HG03460 (cell line): Measurements from ENCODE around the gene MPRIP.
"Not testable (repeated sequence)": the region's sequence is repeated elsewhere in the genome, so short reads cannot be mapped to it uniquely, and the experiment has no call there.

Experiments
- ATAC-seq: cut with Tn5 transposase; IDR thresholded peaks from one replicate; pipeline ENCODE4 v1.9.1; 2021; ENCODE audit not compliant: unreplicated experiment

Gene MPRIP

GRCh38 chr17:17180741-17181525 lies 138.7 kb downstream of the MPRIP start:
- no peak for ATAC-seq

GRCh38 chr17:17181666-17182597 lies 139.7 kb downstream of the MPRIP start:
- ATAC-seq = no peak

GRCh38 chr17:17182598-17183136 lies 140.4 kb downstream of the MPRIP start:
- ATAC-seq = no peak

DNA sequence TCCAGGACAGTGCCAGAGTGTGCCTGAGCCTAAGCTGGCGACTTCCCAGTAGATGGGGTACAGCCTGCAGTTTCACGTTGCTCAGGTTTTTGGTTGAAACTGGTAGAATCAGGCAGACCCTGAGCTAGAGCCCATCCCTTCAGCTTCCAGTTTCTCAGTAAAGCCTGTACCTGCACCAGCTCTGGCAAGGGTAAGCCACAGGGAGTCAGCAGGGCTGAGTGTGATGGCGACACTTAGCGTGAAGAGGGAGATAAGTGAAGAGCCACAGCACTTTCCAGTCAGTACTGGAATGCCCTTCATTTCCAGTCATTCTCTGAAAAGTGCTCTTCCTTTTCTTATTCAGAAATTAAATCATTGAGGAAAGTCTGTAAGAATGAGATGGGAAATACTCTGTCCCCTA lies 141.5 kb downstream of the MPRIP start:
- no peak for ATAC-seq

GRCh38 chr17:17184985-17185757 lies 142.9 kb downstream of the MPRIP start:
- ATAC-seq = not testable (repeated sequence)

- no peak for ATAC-seq
These were observed 143.8 kb downstream of the MPRIP start for GRCh38 chr17:17186051-17186450.

DNA sequence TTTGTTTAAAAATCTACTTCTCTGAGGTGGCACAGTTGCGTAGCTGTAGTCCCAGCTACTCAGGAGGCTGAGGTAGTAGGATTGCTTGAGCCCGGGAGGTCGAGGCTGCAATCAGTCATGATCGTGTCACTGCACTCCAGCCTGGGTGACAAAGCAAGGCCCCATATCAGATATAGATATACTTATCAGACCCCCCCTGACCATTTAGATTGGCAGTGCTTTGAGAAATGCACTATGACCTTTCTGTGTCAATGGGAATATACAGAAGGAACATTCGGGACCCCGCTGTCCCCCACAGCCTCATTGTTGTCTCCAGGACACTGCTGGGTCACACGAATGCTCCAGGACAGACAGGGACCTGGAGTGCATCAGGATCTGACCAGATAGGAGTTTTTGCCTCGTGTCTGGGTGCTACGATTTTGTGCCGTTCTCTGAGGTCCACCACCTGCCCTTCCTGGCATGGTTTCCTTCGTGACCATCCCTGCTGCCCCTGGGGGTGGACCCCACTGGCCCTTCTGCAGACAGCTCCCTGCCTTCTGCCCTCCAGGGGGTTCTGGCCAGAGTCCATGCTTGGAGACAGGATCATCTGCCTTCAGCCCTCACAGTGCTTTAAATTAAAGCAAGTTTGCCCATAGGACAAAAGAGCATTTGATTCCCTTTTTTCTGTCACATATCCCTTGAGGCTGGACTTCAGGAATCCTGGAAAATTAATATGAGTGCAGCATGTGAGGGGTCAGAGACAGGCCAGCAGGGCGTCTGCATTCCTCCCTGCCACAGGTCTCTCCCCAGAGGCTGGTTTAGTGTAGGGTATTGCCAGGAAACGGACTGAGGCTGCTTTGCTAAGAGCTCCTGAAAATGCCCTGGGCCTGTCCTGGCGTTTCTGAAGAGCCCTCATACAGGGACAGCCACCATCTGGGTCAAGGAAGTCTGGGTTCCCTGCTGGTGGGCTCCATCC lies 144.6 kb downstream of the MPRIP start:
- no peak for ATAC-seq

DNA sequence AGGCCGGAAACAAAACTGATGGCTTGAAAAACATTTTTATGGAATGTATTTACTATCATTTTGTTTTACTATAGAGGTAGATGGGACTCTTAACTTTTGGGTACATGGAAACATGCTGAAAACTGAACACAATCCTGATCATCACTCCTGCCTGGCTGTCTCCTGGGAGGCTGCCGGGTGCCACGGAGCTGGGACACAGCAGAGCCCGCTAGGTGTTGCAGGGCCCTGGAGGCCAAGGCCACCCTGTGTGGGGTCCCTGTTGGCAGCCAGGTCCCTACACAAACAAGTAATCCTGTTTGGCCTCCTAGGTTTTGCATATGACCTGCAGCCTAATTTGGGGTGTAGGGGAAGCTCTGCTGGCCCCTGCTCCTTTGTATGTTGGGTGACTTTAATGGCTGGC lies 146.3 kb downstream of the MPRIP start:
- no peak for ATAC-seq

DNA sequence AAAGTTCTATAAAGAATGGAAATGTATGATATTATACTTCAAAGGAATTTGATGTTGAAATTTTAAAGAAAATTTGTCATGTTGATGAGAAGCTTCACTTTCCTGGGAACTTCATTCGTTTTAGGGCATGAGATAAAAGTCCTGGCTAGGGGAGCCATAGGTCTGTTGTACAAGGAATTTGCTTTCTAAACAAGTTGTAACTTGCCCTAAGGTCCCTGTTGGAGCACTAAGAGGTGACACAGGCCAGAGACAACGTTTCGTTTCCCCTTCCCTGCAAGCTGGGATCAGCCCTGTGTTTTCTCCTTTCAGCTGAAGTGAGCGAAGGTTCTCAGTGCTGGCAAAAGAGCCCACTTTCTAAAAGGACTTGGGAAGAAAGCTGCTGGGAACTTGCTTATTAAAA lies 147.3 kb downstream of the MPRIP start:
- no peak for ATAC-seq

GRCh38 chr17:17190188-17190587 lies 147.9 kb downstream of the MPRIP start:
- ATAC-seq = no peak

GRCh38 chr17:17191346-17191792 lies 149.1 kb downstream of the MPRIP start:
- ATAC-seq = no peak

DNA sequence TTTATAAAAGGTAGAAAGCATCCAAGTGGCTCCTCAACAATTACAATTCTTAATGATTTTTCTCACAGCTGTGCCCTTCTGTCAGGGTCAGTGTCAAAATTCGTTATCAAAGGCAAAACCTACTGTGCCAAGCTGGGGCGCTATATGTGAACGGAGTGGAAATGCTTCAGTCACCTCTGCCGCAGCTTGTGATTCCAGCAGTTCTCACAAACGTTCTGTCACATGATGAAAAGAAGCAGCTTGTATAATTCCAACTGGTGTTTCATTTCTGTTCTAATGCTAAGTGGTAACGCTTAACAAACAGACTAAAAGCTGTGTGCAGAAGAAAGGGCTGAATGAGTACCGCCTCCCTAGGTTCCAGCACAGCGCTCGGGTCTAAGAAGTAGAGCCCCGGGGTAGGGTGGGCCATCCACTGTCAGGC lies 149.7 kb downstream of the MPRIP start:
- ATAC-seq = no peak

- not testable (repeated sequence) for ATAC-seq
These were observed 153.2 kb downstream of the MPRIP start for GRCh38 chr17:17195466-17195865.

DNA sequence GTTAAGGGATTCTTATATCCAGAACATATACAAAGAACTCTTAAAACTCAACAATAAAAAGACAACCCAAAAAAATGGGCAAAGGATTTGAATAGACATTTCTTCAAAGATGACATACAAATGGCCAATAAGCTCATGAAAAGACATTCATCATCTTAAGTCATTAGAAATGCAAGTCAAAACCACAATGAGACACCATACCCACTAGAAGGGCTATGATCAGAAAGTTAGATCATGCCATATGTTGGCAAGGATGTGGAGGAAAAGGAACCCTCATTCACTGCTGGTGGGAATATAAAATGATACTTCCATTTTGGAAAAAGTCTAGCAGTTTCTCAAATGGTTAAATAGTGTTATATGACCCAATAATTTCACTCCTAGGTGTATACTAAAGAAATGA lies 154.5 kb downstream of the MPRIP start:
- ATAC-seq = no peak

DNA sequence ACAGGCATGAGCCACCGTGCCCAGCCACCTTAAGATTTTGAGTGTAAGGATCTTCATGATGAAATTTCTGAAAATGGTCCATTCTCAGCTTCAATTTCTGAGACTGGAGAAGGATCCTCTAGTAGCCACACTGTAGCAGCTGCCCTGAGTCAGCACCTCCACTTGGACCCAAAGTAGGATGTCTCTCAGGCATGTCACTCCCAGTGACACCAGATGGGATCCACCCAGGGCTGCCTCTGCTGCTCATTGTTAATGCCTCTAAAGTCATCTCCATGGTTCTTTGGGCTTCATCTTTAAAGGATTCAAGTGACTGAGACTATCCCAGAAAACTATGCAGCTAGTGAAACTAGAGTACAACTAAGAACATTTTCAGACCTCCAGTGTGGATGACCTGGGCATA lies 156.0 kb downstream of the MPRIP start:
- ATAC-seq = no peak

- ATAC-seq = no peak
These were observed 158.1 kb downstream of the MPRIP start for GRCh38 chr17:17200311-17200710.

DNA sequence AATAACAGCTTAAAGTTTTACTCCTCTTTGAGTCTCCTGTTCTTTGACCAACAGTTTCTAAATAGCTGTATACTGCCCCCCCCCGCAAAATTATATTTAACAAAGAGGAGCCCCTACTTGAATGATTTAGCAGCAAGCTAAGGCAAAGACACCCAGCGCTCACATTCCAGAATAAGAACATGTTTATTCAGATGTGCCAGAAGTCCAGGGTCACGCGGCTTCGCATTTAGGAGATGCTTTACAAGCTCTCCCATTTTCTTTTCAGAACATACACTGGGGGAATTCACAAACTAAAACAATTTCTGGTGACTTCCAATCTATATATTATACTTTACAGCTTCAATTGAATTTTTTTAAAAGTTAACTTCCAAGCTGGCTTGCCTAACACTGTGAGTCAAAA lies 158.6 kb downstream of the MPRIP start:
- ATAC-seq = no peak

DNA sequence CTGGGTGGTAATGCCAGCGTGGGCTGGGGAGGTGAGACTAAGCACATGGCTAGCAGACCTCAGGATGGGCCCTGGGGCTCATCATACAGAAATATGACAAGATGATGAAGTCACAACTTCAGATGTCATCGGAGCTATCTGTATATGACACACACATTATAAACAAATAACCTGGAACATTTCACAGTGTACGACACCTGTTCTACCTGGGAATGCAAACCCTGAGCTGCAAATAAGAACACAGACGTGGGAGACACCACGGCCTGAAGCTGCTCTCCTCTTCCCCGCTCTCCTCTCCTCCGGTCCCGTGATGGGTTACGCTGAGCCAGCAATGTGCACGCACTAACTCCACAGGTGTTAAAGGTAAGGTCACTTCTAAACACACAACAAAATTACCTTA lies 159.0 kb downstream of the MPRIP start:
- ATAC-seq = no peak

GRCh38 chr17:17201907-17202306 lies 159.7 kb downstream of the MPRIP start:
- no peak for ATAC-seq
